Astrocyte (in vitro differentiated cells and primary cell): ENCODE data around the gene SHROOM2. TPM values are rescaled to one million over a fixed set of nuclear protein-coding genes. Genes with fewer than 3 reads are reported as not detected.
"Not testable (repeated sequence)": the region's sequence is repeated elsewhere in the genome, so short reads cannot be mapped to it uniquely, and the experiment has no call there.

ENCODE experiments used
- DNase-seq: peaks from one replicate; pipeline ENCODE4 v3.0.0-alpha.2; 2010; ENCODE audit warnings: low read depth
- FAIRE-seq: peaks from 2 replicates; lab custom pipeline; 2011; peaks lifted over from hg19 to GRCh38; lab: Jason Lieb, UNC
- H2AFZ ChIP-seq: 2 replicates; pipeline ENCODE4 v1.6.0; 2012; ENCODE audit warnings: low read depth, low read length, inconsistent platforms
- H3K27ac ChIP-seq: 2 replicates; pipeline ENCODE4 v1.5.1; 2011; ENCODE audit warnings: low read depth, low read length, inconsistent platforms
- H3K27me3 ChIP-seq: 2 replicates; pipeline ENCODE4 v1.6.0; 2011; ENCODE audit warnings: low read length, inconsistent platforms; ENCODE audit not compliant: insufficient read depth
- H3K36me3 ChIP-seq: 2 replicates; pipeline ENCODE4 v1.5.1; 2011; ENCODE audit warnings: low read length, inconsistent platforms; ENCODE audit not compliant: insufficient read depth
- H3K4me1 ChIP-seq: 2 replicates; pipeline ENCODE4 v1.5.1; 2011; ENCODE audit warnings: low read length, inconsistent platforms; ENCODE audit not compliant: insufficient read depth
- H3K4me2 ChIP-seq: 2 replicates; pipeline ENCODE4 v1.6.0; 2012; ENCODE audit warnings: low read length, inconsistent platforms
- H3K4me3 ChIP-seq: 2 replicates; pipeline ENCODE4 v1.5.1; 2011; ENCODE audit warnings: low read depth, mild to moderate bottlenecking, low read length, inconsistent platforms; ENCODE audit not compliant: insufficient read depth
- H3K79me2 ChIP-seq: 2 replicates; pipeline ENCODE4 v1.6.0; 2012; ENCODE audit warnings: mild to moderate bottlenecking, low read length, inconsistent platforms; ENCODE audit not compliant: insufficient read depth
- H3K9ac ChIP-seq: 2 replicates; pipeline ENCODE4 v1.6.0; 2012; ENCODE audit warnings: mild to moderate bottlenecking, low read length, inconsistent platforms
- H3K9me3 ChIP-seq: 2 replicates; pipeline ENCODE4 v1.5.1; 2012; ENCODE audit warnings: low read depth, mild to moderate bottlenecking, low read length, inconsistent platforms; ENCODE audit not compliant: insufficient read depth
- H4K20me1 ChIP-seq: 2 replicates; pipeline ENCODE4 v1.6.0; 2012; ENCODE audit warnings: low read length, inconsistent platforms; ENCODE audit not compliant: insufficient read depth
- H3K27ac Mint-ChIP-seq: one replicate; pipeline ENCODE4 v1.8.0; 2021; ENCODE audit warnings: mild to moderate bottlenecking, mixed read lengths; ENCODE audit not compliant: unreplicated experiment
- H3K27me3 Mint-ChIP-seq: one replicate; pipeline ENCODE4 v1.8.0; 2021; ENCODE audit warnings: low read depth, mixed read lengths; ENCODE audit not compliant: unreplicated experiment
- H3K36me3 Mint-ChIP-seq: one replicate; pipeline ENCODE4 v1.8.0; 2021; ENCODE audit warnings: low read depth, mixed read lengths; ENCODE audit not compliant: unreplicated experiment
- H3K4me1 Mint-ChIP-seq: one replicate; pipeline ENCODE4 v1.8.0; 2021; ENCODE audit warnings: low read depth, mixed read lengths; ENCODE audit not compliant: unreplicated experiment
- H3K4me3 Mint-ChIP-seq: one replicate; pipeline ENCODE4 v1.8.0; 2021; ENCODE audit warnings: mild to moderate bottlenecking, moderate library complexity, mixed read lengths; ENCODE audit not compliant: unreplicated experiment
- H3K9me3 Mint-ChIP-seq: one replicate; pipeline ENCODE4 v1.8.0; 2021; ENCODE audit warnings: mild to moderate bottlenecking, mixed read lengths; ENCODE audit not compliant: unreplicated experiment
- CTCF ChIP-seq: IDR thresholded peaks from 2 replicates; pipeline ENCODE4 v1.5.1; 2011; ENCODE audit warnings: low read depth, mild to moderate bottlenecking, inconsistent platforms, low read length, moderate library complexity; ENCODE audit not compliant: insufficient read depth
- EZH2 ChIP-seq: IDR thresholded peaks from 2 replicates; pipeline ENCODE4 v1.6.1; 2012; ENCODE audit warnings: mild to moderate bottlenecking, low read length, inconsistent platforms; ENCODE audit not compliant: insufficient read depth
- total RNA-seq: library from RNA; stranded (reverse); gene quantifications from 2 replicates; pipeline ENCODE4 v1.2.1, GENCODE V29; 2021

The SHROOM2 gene
- total RNA-seq, 1 donor from 2014 or later: 15.9 TPM

GRCh38 chrX:9857575-9858474 is 71.6 kb downstream of the SHROOM2 start:
- Mint-ChIP-seq H3K27me3 (no peaks in the 10 kb centered on the region), H3K4me1 (peaks cover 21% of the 10 kb centered on the region), H3K36me3 (no peaks in the 10 kb centered on the region), H3K27ac (no peak overlapping the region), H3K4me3 (no peak overlapping the region), H3K9me3 (no peaks in the 10 kb centered on the region)
- Histone ChIP-seq H3K27ac (no peak overlapping the region), H3K9me3 (no peaks in the 10 kb centered on the region), H3K4me2 (no peak overlapping the region), H3K27me3 (no peaks in the 10 kb centered on the region), H3K79me2 (no peaks in the 10 kb centered on the region), H3K4me1 (peaks cover 8% of the 10 kb centered on the region), H4K20me1 (no peaks in the 10 kb centered on the region), H3K36me3 (no peaks in the 10 kb centered on the region), H2AFZ (no peak overlapping the region), H3K9ac (no peak overlapping the region), H3K4me3 (no peak overlapping the region)
- TF ChIP-seq CTCF (no peak), EZH2 (no peak)
- FAIRE-seq: no peak
- no peak for DNase-seq

GRCh38 chrX:9858684-9859083 is 72.5 kb downstream of the SHROOM2 start:
- H3K27me3 ChIP-seq, H3K79me2 ChIP-seq, H3K9ac ChIP-seq, H3K9me3 Mint-ChIP-seq, H4K20me1 ChIP-seq, H3K4me2 ChIP-seq, H3K9me3 ChIP-seq, H3K4me3 ChIP-seq, FAIRE-seq, H3K27ac Mint-ChIP-seq, DNase-seq, H3K27ac ChIP-seq, H2AFZ ChIP-seq, H3K4me1 ChIP-seq, H3K27me3 Mint-ChIP-seq, H3K36me3 ChIP-seq, H3K4me3 Mint-ChIP-seq, H3K36me3 Mint-ChIP-seq: not testable (repeated sequence)
- peaks cover 19% of the 10 kb centered on the region for H3K4me1 Mint-ChIP-seq

- Histone ChIP-seq H3K36me3 (no peaks in the 10 kb centered on the region), H3K9me3 (no peaks in the 10 kb centered on the region), H3K4me1 (peaks cover 8% of the 10 kb centered on the region), H3K79me2 (no peaks in the 10 kb centered on the region), H3K27me3 (no peaks in the 10 kb centered on the region), H3K4me2 (peak overlapping the region; percentile 57), H4K20me1 (no peaks in the 10 kb centered on the region), H2AFZ (no peak overlapping the region), H3K27ac (peak overlapping the region; percentile 31), H3K9ac (no peak overlapping the region), H3K4me3 (no peak overlapping the region)
- no peak for FAIRE-seq
- Mint-ChIP-seq H3K27ac (peak overlapping the region; percentile 84), H3K27me3 (no peaks in the 10 kb centered on the region), H3K9me3 (no peaks in the 10 kb centered on the region), H3K4me1 (peaks cover 23% of the 10 kb centered on the region), H3K4me3 (no peak overlapping the region), H3K36me3 (no peaks in the 10 kb centered on the region)
- peak; percentile 85 for DNase-seq
- TF ChIP-seq CTCF: no peak
- TF ChIP-seq EZH2: no peak
Observed at GRCh38 chrX:9859711-9860555, 73.7 kb downstream of the SHROOM2 start.
